AG08396 (cell line): ENCODE results near the gene MAP1S.

Source experiments
- DNase-seq: peaks from one replicate; pipeline ENCODE4 v3.0.0; 2012; ENCODE audit warnings: low spot score, mixed read lengths

The MAP1S gene

DNA sequence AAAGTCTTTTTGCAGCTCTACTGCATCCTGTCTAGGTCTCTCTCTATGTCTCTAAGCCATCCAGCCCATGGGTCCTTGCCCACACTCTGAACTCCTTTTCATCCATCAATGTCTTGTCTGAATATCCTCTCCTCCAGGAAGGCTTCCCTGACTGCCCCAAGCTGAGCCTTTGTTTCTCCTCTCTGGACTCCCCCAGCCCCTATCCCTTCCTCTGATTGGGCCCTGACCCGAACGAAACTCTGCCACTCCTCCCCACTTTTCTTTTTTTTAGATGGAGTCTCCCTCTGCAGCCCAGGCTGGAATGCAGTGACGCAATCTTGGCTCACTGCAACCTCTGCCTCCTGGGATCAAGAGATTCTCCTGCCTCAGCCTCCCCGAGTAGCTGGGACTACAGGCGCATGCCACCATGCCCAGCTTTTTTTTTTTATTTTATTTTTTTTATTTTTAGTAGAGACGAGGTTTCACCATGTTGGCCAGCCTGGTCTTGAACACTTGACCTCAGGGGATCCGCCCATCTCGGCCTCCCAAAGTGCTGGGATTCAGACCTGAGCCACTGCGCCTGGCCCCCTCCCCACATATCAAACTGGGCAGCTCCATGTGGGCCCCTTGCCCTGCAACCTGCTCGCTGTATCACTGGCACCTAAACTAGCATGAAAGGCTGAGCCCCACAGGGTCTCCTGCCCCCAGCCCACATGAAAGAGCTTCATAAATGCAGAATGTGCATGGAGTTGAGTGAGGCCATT is 30.3 kb upstream of the MAP1S start:
- no peak for DNase-seq

DNA sequence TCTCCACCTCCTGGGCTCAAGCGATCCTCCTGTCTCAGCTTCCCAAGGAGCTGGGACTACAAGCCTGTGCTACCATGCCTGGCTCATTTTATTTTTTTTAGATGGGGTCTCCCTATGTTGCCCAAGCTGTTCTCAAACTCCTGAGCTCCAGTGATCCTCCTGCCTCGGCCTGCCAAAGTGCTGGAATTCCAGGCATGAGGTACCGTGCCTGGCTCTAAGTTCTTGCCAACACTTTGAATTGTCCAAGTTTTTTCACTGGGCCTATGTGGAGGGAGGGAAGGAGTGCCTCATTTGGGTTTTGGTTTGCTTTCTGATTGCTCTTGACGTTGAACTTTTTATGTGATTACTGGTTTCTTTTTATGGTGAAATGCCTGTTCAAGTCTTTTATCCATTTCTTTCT is 26.7 kb upstream of the MAP1S start:
- no peak for DNase-seq

- DNase-seq = no peak
Measured at GRCh38 chr19:17695198-17695597, 24.1 kb upstream of the MAP1S start.

DNA sequence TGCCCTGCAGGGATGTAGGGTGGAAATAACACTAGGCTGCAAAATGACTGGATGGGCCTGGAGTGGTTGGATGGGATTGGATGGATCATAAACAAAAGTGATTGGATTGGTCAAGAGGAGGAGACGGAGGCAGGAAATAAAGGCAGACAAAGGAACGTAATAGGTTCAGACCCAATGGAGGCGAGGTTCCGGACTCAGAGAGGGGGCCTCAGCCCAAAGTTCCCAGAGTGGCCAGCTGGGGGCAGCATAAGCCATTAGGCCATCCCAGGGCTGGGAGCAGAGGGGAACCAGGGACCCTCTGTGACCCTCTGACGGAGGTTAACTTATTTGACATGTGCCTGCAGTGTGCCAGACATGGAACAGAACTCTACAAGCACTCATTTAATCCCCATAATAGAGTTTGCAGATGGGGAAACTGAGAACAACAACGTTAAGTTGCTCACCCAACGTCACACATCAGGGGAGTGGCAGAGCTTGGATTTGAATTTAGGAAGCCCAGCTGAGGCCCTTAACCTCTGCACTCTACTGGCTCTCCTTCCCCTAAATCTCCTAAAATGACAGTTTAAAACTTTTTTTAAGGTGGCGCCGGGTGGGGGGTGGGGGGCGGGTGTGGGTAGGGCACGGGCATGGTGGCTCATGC is 15.3 kb upstream of the MAP1S start:
- peak; percentile 55 for DNase-seq

GRCh38 chr19:17706750-17707181 is 12.5 kb upstream of the MAP1S start:
- peak; percentile 70 for DNase-seq

DNA sequence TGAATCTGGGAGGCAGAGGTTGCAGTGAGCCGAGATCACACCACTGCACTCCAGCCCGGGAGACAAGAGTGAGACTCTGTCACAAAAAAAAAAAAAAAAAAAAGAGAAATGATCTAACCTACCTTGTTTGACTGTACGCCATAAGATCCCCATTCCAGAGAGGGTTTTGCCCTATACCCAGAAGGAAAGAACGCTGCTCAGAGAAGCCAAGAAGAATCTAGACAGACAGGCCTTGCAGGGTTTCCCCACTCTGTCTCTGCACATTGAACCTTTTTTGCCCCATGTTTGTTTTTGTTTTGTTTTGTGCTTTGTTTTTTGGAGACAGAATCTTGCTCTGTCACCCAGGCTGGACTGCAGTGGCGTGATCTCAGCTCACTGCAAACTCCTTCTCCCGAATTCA is 7.4 kb upstream of the MAP1S start:
- no peak for DNase-seq

- no peak for DNase-seq
Measured at GRCh38 chr19:17716309-17716929, 2.9 kb upstream of the MAP1S start.

GRCh38 chr19:17718550-17718946 is 732 bp upstream of the MAP1S start:
- DNase-seq = no peak

DNA sequence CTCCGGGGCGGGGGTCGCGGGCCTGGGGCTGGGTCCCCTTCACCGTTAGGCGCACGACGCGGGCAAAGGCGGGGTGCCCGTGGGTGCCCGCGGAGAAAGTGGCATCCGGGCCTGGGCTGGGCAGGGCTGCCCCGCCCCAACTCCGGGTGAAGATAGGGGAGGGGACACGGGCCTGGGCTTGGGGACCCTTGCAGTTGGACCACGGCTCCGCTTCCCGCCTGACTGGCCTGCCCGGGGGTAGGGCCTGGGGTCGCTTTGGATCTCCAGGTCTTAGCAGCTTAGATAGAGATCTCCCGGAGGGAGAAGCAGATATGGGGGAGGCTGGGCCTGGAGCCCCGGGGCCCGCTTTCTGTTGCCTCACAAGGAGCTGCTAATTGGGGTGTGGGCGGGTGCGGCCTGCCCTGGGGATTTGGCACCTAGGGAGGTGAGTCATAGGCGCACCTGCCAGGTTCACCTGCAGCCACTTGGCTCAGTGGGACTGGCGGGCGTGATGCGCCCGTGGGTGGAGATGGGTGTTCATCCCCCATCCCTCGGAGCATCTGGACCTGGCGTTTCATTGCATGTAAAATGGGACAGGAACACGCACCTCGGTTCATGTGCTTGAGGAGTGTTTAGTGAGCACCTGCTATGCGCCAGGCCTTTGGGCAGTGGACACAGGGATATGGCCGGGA is 585 bp downstream of the MAP1S start:
- peak; percentile 25 for DNase-seq

GRCh38 chr19:17720440-17720839 is 1.2 kb downstream of the MAP1S start:
- DNase-seq = peak; percentile 26

DNA sequence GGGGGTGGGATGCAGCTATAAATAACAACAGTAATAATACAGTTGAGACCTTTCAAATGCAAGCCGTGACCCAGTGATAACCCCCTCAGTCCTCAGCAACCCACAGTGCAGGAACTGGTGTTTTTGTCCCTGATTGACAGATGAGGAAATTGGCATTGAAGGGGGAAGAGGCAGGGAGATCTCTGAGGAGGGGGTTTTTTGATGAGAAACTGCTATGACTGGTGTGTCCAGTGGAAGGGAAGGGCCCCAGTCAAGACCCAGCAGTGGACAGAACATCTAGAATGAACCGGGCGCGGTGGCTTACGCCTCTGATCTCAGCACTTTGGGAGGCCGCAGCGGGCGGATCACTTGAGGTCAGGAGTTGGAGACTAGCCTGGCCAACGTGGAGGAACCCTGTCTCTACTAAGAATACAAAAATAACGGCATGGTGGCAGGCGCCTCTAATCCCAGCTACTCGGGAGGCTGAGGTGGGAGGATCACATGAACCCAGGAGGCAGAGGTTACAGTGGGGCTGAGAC is 1.9 kb downstream of the MAP1S start:
- DNase-seq = no peak

DNA sequence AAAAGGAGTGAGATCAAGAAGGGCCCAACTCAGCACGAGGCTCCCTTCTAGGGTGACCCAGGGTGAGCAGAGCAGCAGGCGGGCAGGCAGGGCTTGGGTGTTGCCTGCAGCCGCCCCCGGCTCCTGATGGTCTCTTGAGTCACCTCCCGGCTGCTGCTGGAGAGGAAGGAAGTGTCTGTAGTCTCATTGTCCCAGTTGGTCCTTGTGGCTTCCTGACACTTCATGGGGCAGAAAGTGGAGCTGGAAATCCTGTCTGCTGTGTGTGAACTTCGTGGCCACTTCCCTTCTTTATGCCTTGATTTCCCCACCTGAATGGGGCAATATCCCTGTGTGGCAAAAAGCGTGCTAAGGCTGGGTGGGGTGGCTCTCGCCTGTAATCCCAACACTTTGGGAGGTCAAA is 2.5 kb downstream of the MAP1S start:
- DNase-seq = peak; percentile 69

GRCh38 chr19:17722655-17723240 is 3.5 kb downstream of the MAP1S start:
- DNase-seq = no peak

DNA sequence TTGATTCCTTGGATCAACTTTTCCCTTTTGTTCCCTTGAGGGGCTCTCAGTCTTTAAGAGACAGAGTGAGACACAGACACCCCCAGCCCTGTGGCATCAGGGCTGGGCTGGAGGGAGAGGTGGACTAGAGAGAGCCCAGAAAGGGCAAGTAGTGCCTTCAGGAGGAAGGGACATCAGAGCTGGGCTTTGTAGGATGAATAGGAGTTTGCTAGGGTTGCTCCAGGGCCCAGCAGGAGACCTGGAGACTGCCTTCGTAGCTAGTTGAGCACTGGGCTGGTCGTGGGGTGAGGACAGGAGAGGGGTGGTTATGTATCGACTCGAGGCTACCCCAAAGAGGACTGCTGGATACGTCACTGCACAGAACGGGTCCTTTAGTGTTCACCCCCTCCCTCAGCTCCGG is 5.4 kb downstream of the MAP1S start:
- DNase-seq = no peak

DNA sequence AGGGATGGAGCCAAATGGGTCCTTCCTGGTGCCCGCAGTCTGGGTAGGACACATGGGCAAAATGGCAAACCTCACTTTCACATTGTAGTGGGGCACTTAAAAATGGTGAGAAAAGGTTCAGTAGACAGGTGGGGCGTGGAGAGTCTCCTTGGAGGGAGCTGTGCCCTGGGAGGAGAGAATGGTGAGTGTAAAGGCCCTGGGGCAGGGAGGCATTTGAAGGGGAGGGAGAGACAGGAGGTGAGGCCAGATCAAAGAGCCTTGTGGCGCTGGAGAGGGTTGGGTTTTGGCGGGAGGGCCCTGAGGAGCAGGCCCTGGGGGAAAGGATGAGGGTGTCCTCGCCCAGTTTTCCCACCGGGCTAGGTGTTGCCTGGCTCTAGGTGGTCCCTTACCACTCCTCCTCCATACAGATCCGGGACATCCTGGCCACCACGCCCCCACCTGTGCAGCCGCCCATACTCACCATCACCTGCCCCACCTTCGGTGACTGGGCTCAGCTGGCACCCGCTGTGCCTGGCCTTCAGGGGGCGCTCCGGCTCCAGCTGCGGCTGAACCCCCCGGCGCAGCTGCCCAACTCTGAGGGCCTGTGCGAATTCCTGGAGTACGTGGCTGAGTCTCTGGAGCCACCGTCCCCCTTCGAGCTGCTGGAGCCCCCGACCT is 6.3 kb downstream of the MAP1S start:
- peak; percentile 13 for DNase-seq

DNA sequence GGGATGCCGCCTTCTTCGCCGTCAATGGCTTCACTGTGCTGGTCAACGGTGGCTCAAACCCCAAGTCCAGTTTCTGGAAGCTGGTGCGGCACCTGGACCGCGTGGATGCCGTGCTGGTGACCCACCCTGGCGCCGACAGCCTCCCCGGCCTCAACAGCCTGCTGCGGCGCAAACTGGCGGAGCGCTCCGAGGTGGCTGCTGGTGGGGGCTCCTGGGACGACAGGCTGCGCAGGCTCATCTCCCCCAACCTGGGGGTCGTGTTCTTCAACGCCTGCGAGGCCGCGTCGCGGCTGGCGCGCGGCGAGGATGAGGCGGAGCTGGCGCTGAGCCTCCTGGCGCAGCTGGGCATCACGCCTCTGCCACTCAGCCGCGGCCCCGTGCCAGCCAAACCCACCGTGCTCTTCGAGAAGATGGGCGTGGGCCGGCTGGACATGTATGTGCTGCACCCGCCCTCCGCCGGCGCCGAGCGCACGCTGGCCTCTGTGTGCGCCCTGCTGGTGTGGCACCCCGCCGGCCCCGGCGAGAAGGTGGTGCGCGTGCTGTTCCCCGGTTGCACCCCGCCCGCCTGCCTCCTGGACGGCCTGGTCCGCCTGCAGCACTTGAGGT is 7.0 kb downstream of the MAP1S start:
- no peak for DNase-seq

DNA sequence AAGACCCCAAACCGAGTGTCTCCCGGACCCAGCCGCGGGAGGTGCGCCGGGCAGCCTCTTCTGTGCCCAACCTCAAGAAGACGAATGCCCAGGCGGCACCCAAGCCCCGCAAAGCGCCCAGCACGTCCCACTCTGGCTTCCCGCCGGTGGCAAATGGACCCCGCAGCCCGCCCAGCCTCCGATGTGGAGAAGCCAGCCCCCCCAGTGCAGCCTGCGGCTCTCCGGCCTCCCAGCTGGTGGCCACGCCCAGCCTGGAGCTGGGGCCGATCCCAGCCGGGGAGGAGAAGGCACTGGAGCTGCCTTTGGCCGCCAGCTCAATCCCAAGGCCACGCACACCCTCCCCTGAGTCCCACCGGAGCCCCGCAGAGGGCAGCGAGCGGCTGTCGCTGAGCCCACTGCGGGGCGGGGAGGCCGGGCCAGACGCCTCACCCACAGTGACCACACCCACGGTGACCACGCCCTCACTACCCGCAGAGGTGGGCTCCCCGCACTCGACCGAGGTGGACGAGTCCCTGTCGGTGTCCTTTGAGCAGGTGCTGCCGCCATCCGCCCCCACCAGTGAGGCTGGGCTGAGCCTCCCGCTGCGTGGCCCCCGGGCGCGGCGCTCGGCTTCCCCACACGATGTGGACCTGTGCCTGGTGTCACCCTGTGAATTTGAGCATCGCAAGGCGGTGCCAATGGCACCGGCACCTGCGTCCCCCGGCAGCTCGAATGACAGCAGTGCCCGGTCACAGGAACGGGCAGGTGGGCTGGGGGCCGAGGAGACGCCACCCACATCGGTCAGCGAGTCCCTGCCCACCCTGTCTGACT is 7.9 kb downstream of the MAP1S start:
- no peak for DNase-seq

GRCh38 chr19:17727843-17728242 is 8.6 kb downstream of the MAP1S start:
- no peak for DNase-seq

- no peak for DNase-seq
Measured at GRCh38 chr19:17733127-17733526, 13.8 kb downstream of the MAP1S start.

GRCh38 chr19:17734146-17734545 is 14.9 kb downstream of the MAP1S start:
- no peak for DNase-seq
